Skin epidermis (tissue), 12 donors: ENCODE data around the gene GPR132.
"Not testable (repeated sequence)": the region's sequence is repeated elsewhere in the genome, so short reads cannot be mapped to it uniquely, and the experiment has no call there.

Experiments
- H3K27ac ChIP-seq, 21 experiments: fragments of 200-600 bp; sonication (generic) in 11 of 21; one replicate each; pipeline ENCODE4 v1.5.0; 2020; ENCODE audit warnings: mild to moderate bottlenecking in 3 of 21, inconsistent platforms in 2 of 21, moderate library complexity in 2 of 21
- H3K4me3 ChIP-seq, 7 experiments: fragments of 200-600 bp; sonication (generic) in 2 of 7; one replicate each; pipeline ENCODE4 v1.5.0; 2020; ENCODE audit warnings: inconsistent platforms in 2 of 7, mild to moderate bottlenecking in 2 of 7, moderate library complexity in 1 of 7

The GPR132 gene

GRCh38 chr14:105092171-105093037 is 27.2 kb upstream of the GPR132 start:
- H3K4me3 ChIP-seq = peak overlapping the region; percentile 49 to 65 (median 61)
- H3K27ac ChIP-seq = peak overlapping the region in 20 of 21 experiments; percentile 40 to 97 (median 85)

- no peak overlapping the region for H3K4me3 ChIP-seq
- peak overlapping the region in 18 of 21 experiments; percentile 17 to 97 (median 83) for H3K27ac ChIP-seq
Observed at GRCh38 chr14:105091517-105092170, 26.4 kb upstream of the GPR132 start.

GRCh38 chr14:105091054-105091516 is 25.9 kb upstream of the GPR132 start:
- Histone ChIP-seq H3K27ac (peak overlapping the region in 11 of 21 experiments; percentile 82 to 97 (median 89)), H3K4me3 (no peak overlapping the region)

- Histone ChIP-seq H3K4me3 (no peak overlapping the region), H3K27ac (peak overlapping the region in 7 of 21 experiments; percentile 3 to 97 (median 84))
Observed at GRCh38 chr14:105090493-105091053, 25.3 kb upstream of the GPR132 start.

- no peak overlapping the region for H3K4me3 ChIP-seq
- H3K27ac ChIP-seq = peak overlapping the region in 1 of 21 experiments; percentile 37
Observed at GRCh38 chr14:105089746-105090492, 24.7 kb upstream of the GPR132 start.

- Histone ChIP-seq H3K4me3 (no peak overlapping the region), H3K27ac (peak overlapping the region in 6 of 21 experiments; percentile 37 to 75 (median 65))
Observed at GRCh38 chr14:105088812-105089745, 23.8 kb upstream of the GPR132 start.

GRCh38 chr14:105087963-105088811 is 23.0 kb upstream of the GPR132 start:
- Histone ChIP-seq H3K4me3 (peak overlapping the region in 5 of 7 experiments; percentile 37 to 52 (median 42)), H3K27ac (peak overlapping the region in 12 of 21 experiments; percentile 4 to 78 (median 54))

GRCh38 chr14:105087308-105087962 is 22.2 kb upstream of the GPR132 start:
- H3K27ac ChIP-seq = peak overlapping the region in 19 of 21 experiments; percentile 4 to 78 (median 60)
- peak overlapping the region; percentile 31 to 52 (median 41) for H3K4me3 ChIP-seq

GRCh38 chr14:105086833-105087307 is 21.6 kb upstream of the GPR132 start:
- H3K4me3 ChIP-seq = peak overlapping the region; percentile 31 to 52 (median 41)
- peak overlapping the region in 19 of 21 experiments; percentile 4 to 78 (median 60) for H3K27ac ChIP-seq

- H3K4me3 ChIP-seq = no peak overlapping the region
Observed at GRCh38 chr14:105085766-105086165, 20.5 kb upstream of the GPR132 start.

GRCh38 chr14:105084741-105085571 is 19.7 kb upstream of the GPR132 start:
- no peak overlapping the region for H3K4me3 ChIP-seq
- H3K27ac ChIP-seq = no peak overlapping the region

More at GRCh38 chr14:105085766-105086165, 20.5 kb upstream of the GPR132 start:
- H3K27ac ChIP-seq = no peak overlapping the region

GRCh38 chr14:105083926-105084685 is 18.9 kb upstream of the GPR132 start:
- Histone ChIP-seq H3K27ac (no peak overlapping the region), H3K4me3 (no peak overlapping the region)

GRCh38 chr14:105082703-105083102 is 17.5 kb upstream of the GPR132 start:
- Histone ChIP-seq H3K4me3 (no peak overlapping the region), H3K27ac (no peak overlapping the region)

GRCh38 chr14:105081473-105081872 is 16.2 kb upstream of the GPR132 start:
- H3K27ac ChIP-seq, H3K4me3 ChIP-seq: not testable (repeated sequence)

- Histone ChIP-seq H3K27ac (peak overlapping the region in 4 of 21 experiments; percentile 17 to 70 (median 21)), H3K4me3 (peak overlapping the region in 1 of 7 experiments; percentile 19)
Observed at GRCh38 chr14:105080161-105080560, 14.9 kb upstream of the GPR132 start.
